RWPE1 (cell line): ENCODE measurements around the gene MAGI1.

ENCODE experiments used
- CTCF ChIA-PET: fragments of 350-600 bp; sonication (Branson Sonifier 250); formaldehyde crosslinking; extraction: SDS; loops from one replicate; lab custom pipeline; 2021; lab: Yijun Ruan, JAX
- POLR2A ChIA-PET: fragments of 400-600 bp; formaldehyde crosslinking; extraction: SDS; loops from one replicate; lab custom pipeline; 2020; ENCODE audit warnings: antibody characterized with exemption; ENCODE audit not compliant: low non-redundant PET; lab: Yijun Ruan, JAX
- DNase-seq: peaks from one replicate; pipeline ENCODE4 v3.0.0; 2012; ENCODE audit warnings: low spot score
- H3K27ac ChIP-seq: fragments of 450-650 bp; 2 replicates; pipeline ENCODE4 v1.5.1; 2017
- TF ChIP-seq, protein P1 (sequence below): fragments of 450-650 bp; conservative IDR thresholded peaks from 2 replicates; pipeline ENCODE4 v1.5.1; 2017; ENCODE audit warnings: low read depth, mild to moderate bottlenecking

Gene MAGI1

DNA sequence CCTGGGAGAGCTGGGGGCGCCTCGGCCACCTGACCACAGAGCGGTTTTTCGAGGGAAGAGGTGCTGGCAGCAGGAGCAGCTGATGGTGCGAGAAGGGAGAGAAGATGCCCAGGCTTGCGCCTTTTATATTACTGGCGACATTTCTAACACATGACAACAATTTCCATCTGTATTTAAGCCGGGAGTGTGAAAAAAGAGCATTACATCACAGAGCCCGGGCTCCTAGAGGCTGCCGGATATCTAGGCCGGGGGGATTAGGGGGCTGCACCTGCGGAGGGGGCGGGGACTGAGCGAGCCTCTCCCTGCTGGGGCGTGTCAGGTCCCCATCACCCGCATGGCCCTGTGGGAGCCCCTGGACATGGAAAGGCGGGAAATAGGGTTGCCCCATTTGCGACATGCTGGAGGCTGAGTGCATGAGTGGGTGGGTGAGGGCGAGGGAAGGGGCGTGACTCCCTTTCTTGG is 440.7 kb downstream of the MAGI1 start:
- CTCF ChIA-PET: no interaction called here
- POLR2A ChIA-PET: no interaction called here
- H3K27ac ChIP-seq: no peak overlapping the region
- DNase-seq: no peak
- TF ChIP-seq, protein P1, sequence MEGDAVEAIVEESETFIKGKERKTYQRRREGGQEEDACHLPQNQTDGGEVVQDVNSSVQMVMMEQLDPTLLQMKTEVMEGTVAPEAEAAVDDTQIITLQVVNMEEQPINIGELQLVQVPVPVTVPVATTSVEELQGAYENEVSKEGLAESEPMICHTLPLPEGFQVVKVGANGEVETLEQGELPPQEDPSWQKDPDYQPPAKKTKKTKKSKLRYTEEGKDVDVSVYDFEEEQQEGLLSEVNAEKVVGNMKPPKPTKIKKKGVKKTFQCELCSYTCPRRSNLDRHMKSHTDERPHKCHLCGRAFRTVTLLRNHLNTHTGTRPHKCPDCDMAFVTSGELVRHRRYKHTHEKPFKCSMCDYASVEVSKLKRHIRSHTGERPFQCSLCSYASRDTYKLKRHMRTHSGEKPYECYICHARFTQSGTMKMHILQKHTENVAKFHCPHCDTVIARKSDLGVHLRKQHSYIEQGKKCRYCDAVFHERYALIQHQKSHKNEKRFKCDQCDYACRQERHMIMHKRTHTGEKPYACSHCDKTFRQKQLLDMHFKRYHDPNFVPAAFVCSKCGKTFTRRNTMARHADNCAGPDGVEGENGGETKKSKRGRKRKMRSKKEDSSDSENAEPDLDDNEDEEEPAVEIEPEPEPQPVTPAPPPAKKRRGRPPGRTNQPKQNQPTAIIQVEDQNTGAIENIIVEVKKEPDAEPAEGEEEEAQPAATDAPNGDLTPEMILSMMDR: no peak

GRCh38 chr3:65597226-65597951 is 441.3 kb downstream of the MAGI1 start:
- POLR2A ChIA-PET: no interaction called here

DNA sequence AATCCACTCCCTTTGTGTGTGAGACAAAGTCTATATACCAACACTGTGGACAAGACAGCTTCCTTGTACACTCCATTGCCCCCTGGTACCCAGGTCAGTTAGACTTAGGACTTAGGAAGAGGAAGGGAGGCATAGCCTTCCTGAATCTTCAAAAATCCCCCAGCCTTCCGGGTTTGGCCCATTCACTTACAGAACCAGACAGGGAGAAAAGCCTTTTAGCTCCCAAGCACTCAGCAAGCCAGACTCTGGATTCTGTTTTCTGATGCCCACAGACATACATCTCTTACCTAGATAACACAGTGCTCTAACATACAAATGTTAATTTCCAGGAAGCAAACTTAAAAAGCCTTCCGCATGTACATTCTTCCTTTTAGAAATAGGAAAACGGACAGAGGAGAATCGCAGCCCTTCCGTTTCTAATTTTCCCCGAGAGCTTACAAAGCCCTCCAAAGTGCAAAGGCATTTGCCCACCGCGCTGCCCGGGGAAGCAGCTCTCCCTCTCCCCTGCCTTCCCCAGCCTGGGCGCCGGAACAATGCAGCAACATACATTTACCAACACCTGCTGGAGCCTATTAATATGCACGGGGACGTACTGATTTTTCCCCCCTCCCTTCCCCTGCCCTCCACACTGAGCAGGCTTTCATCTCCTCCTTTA is 442.0 kb downstream of the MAGI1 start:
- no peak for DNase-seq
- ChIA-PET CTCF (no interaction called here), POLR2A (no interaction called here)
- TF ChIP-seq, protein P1: no peak
- no peak overlapping the region for H3K27ac ChIP-seq

More at GRCh38 chr3:65597226-65597951, 441.3 kb downstream of the MAGI1 start:
- TF ChIP-seq, protein P1: no peak
- CTCF ChIA-PET: no interaction called here
- no peak overlapping the region for H3K27ac ChIP-seq
- no peak for DNase-seq

GRCh38 chr3:65596029-65596300 is 442.8 kb downstream of the MAGI1 start:
- ChIA-PET CTCF (no interaction called here), POLR2A (no interaction called here)
- TF ChIP-seq, protein P1: no peak
- no peak for DNase-seq
- no peak overlapping the region for H3K27ac ChIP-seq

DNA sequence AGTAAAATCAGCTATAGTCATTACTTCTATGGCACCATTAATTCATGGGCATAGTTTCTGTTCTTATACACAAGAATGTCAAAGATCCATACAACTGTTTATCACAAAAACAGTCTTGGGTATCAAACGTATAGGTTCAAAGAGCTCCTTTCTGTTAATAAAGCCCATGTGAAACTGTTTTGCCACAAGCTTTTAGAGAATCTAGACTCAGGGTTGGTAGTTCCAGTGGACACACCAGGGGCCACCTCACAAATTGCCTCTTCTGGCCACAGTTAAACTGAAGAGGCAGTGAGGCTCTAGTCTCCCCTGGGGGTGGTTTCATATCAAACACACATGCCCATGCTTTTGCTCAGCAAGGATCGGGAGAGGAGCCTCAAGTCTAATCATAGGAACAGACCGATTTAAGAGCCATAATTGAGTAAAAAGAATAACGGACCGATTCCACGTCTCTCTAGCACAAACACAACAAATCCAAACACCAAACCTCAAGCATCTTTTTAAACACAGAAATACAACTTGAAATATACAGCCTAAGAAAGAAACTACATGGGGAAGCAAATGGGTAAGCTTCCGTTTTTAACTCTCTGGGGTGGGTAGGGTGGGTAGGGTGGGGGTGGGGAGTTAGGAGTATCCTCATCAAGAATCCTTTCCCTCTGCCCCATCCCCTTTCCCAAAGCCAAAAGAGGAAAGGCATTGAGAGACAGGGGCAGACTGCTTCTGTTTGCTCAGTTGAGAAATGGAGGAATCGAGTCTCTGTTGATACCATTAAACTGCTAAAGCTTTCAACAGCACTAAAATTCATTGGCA is 443.3 kb downstream of the MAGI1 start:
- ChIA-PET CTCF (no interaction called here), POLR2A (no interaction called here)
- DNase-seq: no peak
- H3K27ac ChIP-seq: no peak overlapping the region
- TF ChIP-seq, protein P1: no peak
